Central memory CD4-positive, alpha-beta T cell (primary cell): ENCODE data around the gene OR2AG1.
A peak's percentile ranks its signal among the peaks of the same experiment; 100 is the strongest.

Source experiments
- DNase-seq: peaks from one replicate; pipeline ENCODE4 v3.0.0; 2022
- total RNA-seq, 3 experiments: gene quantifications; one replicate each; lab custom pipeline; 2026; lab: John Stamatoyannopoulos, UW

The OR2AG1 gene, protein sequence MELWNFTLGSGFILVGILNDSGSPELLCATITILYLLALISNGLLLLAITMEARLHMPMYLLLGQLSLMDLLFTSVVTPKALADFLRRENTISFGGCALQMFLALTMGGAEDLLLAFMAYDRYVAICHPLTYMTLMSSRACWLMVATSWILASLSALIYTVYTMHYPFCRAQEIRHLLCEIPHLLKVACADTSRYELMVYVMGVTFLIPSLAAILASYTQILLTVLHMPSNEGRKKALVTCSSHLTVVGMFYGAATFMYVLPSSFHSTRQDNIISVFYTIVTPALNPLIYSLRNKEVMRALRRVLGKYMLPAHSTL
- 0 reads per million in 3 experiments for total RNA-seq

DNA sequence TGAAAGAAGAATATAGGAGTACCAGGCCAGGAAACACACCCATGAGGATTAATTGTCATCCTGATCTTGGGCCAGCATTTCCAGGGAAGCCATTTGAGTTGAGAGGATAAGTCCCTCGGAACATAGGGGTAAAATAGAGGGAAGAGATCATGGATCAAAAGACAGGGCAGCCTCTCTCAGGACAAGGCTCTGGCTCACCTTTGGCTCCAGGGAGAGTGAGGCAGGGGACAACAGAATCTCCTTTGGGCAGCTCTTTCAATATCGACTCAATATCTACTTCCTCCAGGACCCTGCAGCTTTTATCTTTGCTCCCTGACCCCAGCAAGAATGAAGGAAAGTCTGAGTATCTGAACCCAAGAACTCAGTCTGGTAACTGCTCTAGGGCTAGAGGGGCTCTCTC, at the start of gene OR2AG1:
TSS of gene OR2AG1 (plus strand) at position 301 of the 400 bp plus-strand sequence. CDS start 2,018 bp downstream, outside the sequence.
- DNase-seq: no peak

- DNase-seq: peak; percentile 65
Observed at GRCh38 chr11:6733326-6734275, 49.2 kb upstream of the OR2AG1 start.

DNA sequence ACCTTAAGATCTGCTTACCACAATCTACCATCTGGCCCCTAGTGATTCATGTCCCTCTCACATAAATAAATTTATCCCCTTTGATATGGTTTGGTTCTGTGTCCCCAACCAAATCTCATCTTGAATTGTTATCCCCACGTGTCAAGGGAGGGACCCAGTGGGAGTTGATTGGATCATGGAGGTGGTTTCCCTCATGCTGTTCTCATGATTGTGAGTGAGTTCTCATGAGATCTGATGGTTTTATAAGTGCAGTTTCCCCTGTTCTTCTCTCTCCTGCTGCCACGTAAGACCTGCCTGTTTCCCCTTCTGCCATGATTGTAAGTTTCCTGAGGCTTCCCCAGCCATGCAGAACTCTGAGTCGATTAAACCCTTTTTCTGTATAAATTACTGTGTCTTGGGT, 48.2 kb upstream of the OR2AG1 start:
- no peak for DNase-seq

DNA sequence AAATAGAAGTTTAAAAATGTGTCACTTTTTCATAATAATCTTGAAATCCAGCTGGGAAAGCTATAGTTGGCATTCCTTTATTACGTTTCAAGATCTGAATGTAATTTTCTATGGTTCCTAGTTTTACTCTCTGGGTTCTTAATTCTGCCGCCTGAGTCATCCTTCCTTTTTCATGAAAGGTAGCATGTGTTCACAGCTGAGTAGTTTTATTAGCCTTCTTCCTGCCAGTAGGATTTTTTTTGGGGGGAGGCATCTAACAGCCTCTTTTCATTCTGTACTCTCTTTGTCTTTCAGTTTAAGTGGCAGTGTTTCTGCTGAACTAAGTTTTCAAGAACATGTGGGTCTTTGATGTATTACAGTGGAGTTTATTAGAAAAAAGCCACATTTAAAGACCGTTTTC, 47.5 kb upstream of the OR2AG1 start:
- DNase-seq: no peak

DNA sequence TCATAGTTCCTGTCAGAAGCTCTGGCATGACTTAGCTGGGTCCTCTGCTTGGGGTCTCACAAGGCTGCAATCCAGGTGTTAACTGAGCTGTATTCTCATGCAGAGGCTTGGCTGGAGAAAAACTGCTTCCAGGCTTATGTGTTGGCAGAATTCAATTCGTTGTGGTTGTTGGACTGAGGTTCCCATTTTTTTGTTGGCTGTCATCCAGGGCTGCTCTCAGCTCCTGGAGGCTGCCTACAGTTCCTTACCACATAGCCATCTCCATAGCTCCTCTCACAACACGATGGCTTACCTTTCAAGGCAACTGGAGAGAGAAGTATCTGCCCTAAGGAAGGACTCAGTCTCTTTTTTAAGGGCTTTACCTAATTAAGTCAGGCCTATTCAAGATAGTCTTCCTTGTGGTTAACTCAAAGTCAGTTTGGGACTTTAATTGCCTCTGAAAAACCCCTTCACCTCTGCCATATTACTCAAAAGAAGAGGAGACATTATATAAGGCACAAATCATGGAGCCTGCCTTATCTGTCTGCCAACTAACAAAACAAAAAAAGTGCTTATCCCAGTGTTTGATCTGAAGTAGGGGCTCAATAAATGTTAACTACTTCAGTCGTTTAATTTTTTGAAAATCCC, 46.2 kb upstream of the OR2AG1 start:
- DNase-seq: no peak

DNA sequence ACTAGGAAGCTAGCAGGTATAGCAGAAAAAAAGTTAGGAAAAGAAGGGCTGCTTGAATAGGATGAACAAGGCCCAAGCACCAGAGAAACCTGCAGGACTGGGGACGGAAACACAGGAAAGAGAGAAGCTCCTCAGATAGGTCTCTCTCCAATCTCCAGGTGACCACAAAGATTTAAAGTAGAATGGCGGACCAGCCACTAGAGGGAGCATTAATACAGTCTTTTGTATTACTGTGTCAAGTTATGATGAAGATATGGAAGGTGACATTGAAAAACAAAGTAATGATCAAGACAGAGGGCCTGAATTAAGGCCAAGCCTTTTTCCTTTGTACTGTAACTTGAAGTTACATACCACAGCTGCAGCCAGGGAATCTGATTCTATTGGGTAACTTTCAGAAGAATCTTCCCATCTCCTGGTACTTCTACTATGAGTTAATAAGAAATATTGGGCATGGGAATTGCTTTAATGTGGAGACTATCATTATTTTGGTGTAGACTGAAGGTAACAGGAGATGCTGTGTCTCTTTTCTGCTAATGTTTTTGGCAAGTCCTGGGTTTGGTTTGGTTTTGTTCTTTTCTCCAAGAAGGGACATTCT, 44.9 kb upstream of the OR2AG1 start:
- DNase-seq: peak; percentile 71

DNA sequence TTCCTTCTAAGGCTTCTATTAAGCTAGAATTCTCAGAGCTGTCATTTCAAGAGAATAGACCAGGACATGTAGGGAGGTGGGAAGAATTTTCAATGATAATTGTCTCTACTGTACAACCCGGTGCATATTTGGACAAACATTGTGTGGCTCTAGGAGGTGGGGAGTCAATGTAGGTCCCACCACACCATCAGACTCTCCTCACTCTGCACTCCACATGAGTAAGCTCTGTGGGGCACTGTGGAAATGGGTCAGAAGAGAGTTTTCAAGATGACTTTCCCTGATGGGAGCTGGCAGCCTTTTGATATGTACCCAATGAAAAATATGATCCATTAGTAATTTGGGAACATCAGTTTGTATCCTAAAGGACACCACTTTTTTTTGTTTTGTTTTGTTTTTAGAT, 44.2 kb upstream of the OR2AG1 start:
- no peak for DNase-seq

- no peak for DNase-seq
Observed at GRCh38 chr11:6742260-6742659, 40.6 kb upstream of the OR2AG1 start.

GRCh38 chr11:6745018-6745417, 37.8 kb upstream of the OR2AG1 start:
- DNase-seq: no peak

GRCh38 chr11:6745465-6746015, 37.3 kb upstream of the OR2AG1 start:
- DNase-seq: peak; percentile 27

DNA sequence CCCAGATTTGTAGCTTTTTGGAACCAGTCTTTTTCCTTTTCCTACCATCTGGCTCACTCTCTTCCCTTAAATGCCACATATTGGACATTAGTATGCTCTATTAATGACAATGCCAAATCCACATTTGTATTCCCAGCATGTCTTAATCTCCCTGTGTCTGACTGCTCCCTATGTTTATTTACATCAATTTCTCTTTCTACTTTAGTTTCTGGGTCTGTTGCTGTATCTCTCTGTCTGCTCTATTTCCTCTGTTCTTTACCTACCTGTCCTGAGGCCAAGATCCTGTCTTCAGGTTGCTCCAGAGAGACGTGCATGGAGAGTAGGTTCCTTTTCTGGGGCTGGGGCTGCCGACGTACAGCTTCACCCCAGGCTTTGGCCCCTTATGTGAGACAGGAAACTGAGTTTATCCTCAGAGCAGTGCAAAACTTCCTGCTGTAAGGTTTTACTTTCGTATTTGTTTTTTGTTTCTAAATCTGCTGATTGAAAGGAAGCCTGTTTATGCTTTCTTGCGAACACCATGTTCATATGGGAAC, 36.7 kb upstream of the OR2AG1 start:
- peak; percentile 63 for DNase-seq

GRCh38 chr11:6746626-6747025, 36.2 kb upstream of the OR2AG1 start:
- no peak for DNase-seq

DNA sequence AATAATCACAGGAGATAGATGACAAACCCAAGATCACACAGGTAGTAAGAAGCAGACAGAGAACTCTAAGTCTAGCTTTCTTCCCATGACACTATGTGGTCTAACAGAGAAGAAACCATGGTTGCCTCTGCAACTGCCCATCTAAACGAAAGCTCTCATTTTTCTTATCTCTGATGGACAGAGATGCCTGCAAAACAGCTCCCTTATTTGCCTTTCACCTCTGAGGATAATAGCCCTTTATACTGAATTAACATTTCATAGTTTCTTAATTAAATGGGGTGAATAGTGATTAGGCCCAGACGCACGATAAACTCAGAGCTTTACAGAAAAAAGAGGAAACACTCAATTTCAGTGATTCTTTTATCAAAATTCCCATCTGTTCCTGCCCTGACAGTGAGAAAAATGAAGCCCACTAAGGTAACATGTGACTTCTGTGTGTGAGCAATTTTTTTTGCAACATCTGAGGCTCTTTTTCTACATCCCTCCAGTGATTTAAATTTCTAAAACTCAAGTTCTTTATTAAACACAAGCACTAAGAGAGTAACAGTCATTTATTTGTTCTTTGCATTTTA, 35.6 kb upstream of the OR2AG1 start:
- no peak for DNase-seq

- DNase-seq: peak; percentile 29
Observed at GRCh38 chr11:6755303-6755952, 27.4 kb upstream of the OR2AG1 start.

- DNase-seq: no peak
Observed at GRCh38 chr11:6755953-6756347, 26.9 kb upstream of the OR2AG1 start.

DNA sequence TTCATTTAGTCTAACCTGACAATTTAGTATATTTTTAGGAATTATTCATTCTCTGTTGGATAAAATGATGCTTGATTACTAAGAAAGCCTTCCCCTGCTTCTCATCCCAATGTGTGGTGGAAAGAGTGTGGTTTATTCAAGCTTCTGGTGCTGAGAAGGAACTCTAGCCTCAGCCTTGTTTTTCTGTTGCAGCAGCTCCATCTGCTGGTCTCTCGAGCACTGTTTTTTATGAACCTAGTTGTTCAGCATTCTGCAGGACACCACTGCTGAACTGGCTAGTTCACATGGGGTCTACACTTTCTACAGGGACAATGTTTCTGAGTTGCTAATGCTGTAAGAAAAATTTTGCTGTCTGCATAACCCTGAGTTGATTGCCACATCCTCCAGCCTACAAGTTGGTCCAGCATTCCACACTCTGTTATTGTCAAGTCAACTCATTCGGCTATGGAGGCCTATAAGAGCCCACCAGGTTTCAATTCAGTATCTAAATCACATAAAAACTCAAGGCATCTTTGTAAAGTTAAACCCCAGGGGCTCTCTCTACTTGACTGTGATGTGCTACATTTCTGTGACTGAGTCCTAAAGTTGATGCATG, 25.4 kb upstream of the OR2AG1 start:
- peak; percentile 49 for DNase-seq

DNA sequence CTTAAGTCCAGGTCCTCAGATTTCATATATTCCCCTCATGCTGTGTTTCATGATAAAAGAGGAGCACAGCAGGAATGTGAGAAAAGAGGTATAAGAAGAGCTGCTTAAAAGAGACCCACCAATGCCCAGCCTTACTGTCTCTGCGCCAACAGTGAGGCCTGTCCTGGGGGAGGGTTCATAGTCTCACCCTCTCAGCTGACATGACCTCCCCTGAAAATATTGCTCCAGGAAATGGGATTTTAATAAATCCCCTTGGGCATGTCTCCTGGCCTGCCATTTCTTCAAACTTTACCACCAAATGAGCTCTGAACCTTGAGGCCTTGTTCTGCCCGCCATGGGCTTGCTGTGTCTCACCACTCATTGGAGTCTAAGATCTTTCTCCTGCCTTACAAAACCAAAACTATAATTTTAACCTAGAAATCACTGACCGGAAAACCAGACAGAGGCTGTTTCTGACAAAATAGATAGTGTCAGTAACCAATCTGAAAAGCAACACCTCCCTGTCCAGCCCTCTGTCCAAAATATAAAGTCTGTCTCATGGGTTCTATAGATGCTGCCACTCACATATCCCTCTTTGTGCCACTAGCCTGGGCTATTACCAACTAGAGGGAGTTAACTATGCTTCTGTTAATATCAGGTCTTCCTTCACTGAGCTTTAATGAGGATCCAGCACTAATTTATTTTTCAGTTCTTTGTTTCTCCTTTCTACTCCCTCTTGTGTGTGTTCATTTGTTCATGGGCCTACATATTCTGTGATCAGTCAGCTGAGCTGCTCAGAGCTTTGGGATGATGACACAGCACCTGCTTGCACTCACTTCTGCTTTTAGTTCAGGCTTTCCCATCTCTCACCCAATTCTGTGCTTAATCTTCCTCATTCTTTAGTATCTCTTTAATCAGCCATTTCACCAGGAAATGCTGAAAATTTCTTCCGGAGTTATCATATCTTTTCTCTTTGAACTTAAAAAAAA, 10.6 kb upstream of the OR2AG1 start, which contains the start of gene OR2AG2:
TSS of gene OR2AG2 (minus strand) at position 51 of the 968 bp plus-strand sequence. CDS start 3,019 bp downstream, outside the sequence.
- no peak for DNase-seq

GRCh38 chr11:6778518-6778917, 4.3 kb upstream of the OR2AG1 start:
- DNase-seq: no peak

GRCh38 chr11:6780829-6781228, 2.0 kb upstream of the OR2AG1 start:
- DNase-seq: no peak

GRCh38 chr11:6790546-6790945, 7.7 kb downstream of the OR2AG1 start:
- no peak for DNase-seq
